ENCODE measurements around the gene LRRC34.

- TF ChIP-seq CTCF (IDR thresholded peaks at IDR 0.05; ENCODE audit: poor library complexity) = no peak
- no peak for TF ChIP-seq EZH2 (IDR thresholded peaks at IDR 0.05; ENCODE audit: borderline replicate concordance)
- no peak for TF ChIP-seq EZH2phosphoT487 (IDR thresholded peaks at IDR 0.05; ENCODE audit: low read depth, severe bottlenecking, unreplicated experiment)
Measured at GRCh38 chr3:169751875-169752274, 60.8 kb downstream of the LRRC34 start.
